Gastroesophageal sphincter (tissue), 3 donors: ENCODE results near the gene RIPPLY2.

Source experiments
- CTCF ChIP-seq, 4 experiments: fragments of 200-600 bp in 2 of 4; fragments of 450-650 bp in 2 of 4; sonication (generic) in 1 of 4; IDR thresholded peaks; one replicate each; pipeline ENCODE4 v1.5.1; 2017 to 2019; ENCODE audit warnings: antibody characterized with exemption in 4 of 4, mild to moderate bottlenecking in 2 of 4, moderate library complexity in 2 of 4
- POLR2A ChIP-seq, 2 donors: fragments of 450-650 bp; IDR thresholded peaks; one replicate each; pipeline ENCODE4 v1.6.1; 2017; ENCODE audit warnings: antibody characterized with exemption in 2 of 2, mild to moderate bottlenecking in 2 of 2, moderate library complexity in 1 of 2

- no peak for TF ChIP-seq CTCF (IDR thresholded peaks at IDR 0.05)
- no peak for TF ChIP-seq POLR2A (IDR thresholded peaks at IDR 0.05)
Observed at GRCh38 chr6:83827050-83827449, 26.1 kb upstream of the RIPPLY2 start.
